PFSK-1 (cell line): Measurements from ENCODE around the gene STUM.

Experiments used
- FOXP2 ChIP-seq: optimal IDR thresholded peaks from 2 replicates; pipeline ENCODE3; 2011; ENCODE audit warnings: borderline replicate concordance, control low read depth, inconsistent platforms; ENCODE audit not compliant: insufficient read depth; ENCODE audit errors: extremely low read length, extremely low read depth
- POLR2AphosphoS5 ChIP-seq: IDR thresholded peaks from 2 replicates; pipeline ENCODE4 v1.6.1; 2012; ENCODE audit warnings: low read depth, mild to moderate bottlenecking, control low read depth, low read length, moderate library complexity
- SIN3A ChIP-seq: IDR thresholded peaks from 2 replicates; pipeline ENCODE4 v1.6.1; 2012; ENCODE audit warnings: mild to moderate bottlenecking, low read length, moderate library complexity, borderline replicate concordance; ENCODE audit not compliant: insufficient read depth
- TAF1 ChIP-seq: IDR thresholded peaks from 2 replicates; pipeline ENCODE4 v1.6.1; 2012; ENCODE audit warnings: low read length, control low read depth, borderline replicate concordance; ENCODE audit not compliant: insufficient read depth
- TF ChIP-seq, protein P1 (sequence below), 2 experiments: IDR thresholded peaks; 2 replicates each; pipeline versions ENCODE4 v1.6.1 to v1.8.0; 2011 to 2012; ENCODE audit warnings: low read depth in 2 of 2, low read length in 2 of 2, control low read depth in 1 of 2, inconsistent platforms in 1 of 2, mild to moderate bottlenecking in 1 of 2, moderate library complexity in 1 of 2; ENCODE audit not compliant: insufficient read depth in 1 of 2

DNA sequence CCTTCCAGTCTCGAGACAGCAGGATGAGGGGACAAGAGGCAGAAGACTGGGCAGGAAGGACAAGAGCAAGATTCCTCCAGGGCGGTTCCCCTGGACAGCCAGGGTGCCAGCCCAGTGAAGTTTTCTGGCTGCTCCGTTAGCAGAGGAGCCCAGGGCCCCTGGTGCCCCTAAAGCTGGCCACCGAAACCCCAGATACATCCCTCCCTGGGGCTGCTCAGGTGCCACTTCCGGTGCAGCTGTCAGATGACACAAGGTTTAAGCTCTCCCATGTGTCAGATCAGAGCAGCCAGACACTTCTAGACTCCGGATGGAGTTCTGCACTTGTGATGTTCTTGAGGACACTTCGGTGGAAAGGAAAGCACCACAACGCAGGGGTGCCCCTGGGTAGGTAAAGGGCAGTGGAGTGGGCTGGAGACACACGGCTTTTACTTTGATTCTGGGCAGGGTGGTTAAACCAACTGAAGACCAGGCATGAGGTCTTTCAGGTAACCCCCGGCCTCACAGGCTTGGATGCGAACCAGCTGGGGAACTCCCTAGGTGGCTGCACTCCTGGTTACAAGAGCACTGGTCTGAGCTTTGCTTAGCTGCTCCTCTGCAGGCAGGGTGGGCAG is 104.9 kb downstream of the STUM start:
- no peak for TF ChIP-seq TAF1
- no peak for TF ChIP-seq POLR2AphosphoS5
- TF ChIP-seq, protein P1, sequence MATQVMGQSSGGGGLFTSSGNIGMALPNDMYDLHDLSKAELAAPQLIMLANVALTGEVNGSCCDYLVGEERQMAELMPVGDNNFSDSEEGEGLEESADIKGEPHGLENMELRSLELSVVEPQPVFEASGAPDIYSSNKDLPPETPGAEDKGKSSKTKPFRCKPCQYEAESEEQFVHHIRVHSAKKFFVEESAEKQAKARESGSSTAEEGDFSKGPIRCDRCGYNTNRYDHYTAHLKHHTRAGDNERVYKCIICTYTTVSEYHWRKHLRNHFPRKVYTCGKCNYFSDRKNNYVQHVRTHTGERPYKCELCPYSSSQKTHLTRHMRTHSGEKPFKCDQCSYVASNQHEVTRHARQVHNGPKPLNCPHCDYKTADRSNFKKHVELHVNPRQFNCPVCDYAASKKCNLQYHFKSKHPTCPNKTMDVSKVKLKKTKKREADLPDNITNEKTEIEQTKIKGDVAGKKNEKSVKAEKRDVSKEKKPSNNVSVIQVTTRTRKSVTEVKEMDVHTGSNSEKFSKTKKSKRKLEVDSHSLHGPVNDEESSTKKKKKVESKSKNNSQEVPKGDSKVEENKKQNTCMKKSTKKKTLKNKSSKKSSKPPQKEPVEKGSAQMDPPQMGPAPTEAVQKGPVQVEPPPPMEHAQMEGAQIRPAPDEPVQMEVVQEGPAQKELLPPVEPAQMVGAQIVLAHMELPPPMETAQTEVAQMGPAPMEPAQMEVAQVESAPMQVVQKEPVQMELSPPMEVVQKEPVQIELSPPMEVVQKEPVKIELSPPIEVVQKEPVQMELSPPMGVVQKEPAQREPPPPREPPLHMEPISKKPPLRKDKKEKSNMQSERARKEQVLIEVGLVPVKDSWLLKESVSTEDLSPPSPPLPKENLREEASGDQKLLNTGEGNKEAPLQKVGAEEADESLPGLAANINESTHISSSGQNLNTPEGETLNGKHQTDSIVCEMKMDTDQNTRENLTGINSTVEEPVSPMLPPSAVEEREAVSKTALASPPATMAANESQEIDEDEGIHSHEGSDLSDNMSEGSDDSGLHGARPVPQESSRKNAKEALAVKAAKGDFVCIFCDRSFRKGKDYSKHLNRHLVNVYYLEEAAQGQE (IDR thresholded peaks at IDR 0.05; ENCODE audit: insufficient read depth in 1 of 2, low read depth in 2 of 2, low read length in 2 of 2) = no peak
- no peak for TF ChIP-seq SIN3A
- TF ChIP-seq FOXP2 = no peak
